Activated CD4-positive, CD25-positive, alpha-beta regulatory T cell (primary cell): ENCODE measurements around the gene ALOXE3.
"Not testable (repeated sequence)": the region's sequence is repeated elsewhere in the genome, so short reads cannot be mapped to it uniquely, and the experiment has no call there.

Experiments used
- DNase-seq, 4 experiments: peaks; one replicate each; lab custom pipeline; 2025; lab: John Stamatoyannopoulos, UW

Gene ALOXE3

GRCh38 chr17:8072341-8072728 is 46.0 kb downstream of the ALOXE3 start:
- no peak for DNase-seq

DNA sequence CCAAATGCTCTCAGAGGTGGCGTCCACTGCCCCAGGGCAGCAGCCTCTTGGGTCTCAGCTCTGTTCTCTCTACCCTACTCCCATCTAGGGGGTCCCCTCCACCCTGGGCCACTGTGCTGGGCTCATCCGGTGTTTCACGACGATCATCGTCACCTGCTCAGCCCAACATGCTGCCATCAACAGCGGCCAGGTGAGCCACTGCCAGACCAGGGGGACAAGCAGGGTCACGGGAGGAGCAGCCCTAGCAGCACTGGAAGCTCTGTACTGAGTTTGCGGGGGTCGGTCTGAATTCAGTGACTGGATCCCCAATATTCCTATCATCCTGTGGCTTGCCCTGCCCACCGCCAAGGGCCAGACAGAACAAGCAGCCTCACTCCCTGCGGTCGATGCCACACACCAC is 46.8 kb downstream of the ALOXE3 start:
- no peak for DNase-seq

- no peak for DNase-seq
Observed at GRCh38 chr17:8069587-8069860, 48.8 kb downstream of the ALOXE3 start.

- DNase-seq, result no peak
Observed at GRCh38 chr17:8068736-8069586, 49.4 kb downstream of the ALOXE3 start.

GRCh38 chr17:8067806-8068205 is 50.5 kb downstream of the ALOXE3 start:
- no peak for DNase-seq

DNA sequence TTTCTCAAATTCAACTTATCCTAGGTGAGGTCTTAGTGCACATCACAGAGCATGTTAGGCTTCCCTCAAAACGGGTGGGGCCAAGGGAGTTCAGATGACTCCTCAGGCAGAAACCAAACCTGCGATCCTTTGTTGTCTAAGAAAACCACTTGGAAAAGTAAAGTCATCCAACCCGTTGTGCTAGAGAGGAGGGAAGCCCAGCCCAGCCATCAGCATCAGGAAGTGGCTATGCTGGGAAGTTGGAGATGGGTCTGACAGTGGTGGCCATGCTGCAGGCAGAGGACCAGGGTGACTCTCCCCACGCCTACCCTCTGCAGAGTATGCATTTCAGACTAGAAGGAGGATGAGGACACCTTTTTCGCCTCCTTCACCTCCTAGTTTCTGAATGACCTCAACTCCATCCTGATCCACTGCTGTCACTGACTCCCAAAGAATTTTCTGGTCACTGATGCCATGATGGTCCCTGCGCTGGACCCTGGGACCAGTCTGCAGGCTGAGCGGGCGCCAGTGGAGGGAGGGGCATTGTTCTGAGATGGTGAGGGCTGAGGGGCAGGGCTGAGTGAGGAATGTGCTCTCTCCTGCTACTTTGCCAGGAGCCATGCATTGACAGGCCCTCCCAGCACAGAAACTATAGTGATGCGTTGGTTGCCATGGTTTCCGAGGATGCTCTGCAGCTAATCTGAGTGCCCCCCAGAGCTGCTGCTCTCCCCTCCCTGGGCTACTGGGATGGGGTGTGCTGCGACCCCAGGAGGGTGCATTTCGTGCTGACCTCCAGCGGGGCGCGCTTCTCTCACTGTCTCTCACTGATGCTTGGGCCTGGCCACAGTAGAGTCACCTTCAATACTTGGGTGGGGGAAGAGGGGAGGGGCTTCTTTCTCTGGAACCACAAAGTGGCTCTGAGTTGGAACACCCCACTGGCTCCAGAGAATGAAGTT is 51.2 kb downstream of the ALOXE3 start:
- DNase-seq, result no peak

GRCh38 chr17:8064561-8065019 is 53.7 kb downstream of the ALOXE3 start:
- no peak for DNase-seq

GRCh38 chr17:8063761-8064534 is 54.4 kb downstream of the ALOXE3 start:
- DNase-seq, result no peak

DNA sequence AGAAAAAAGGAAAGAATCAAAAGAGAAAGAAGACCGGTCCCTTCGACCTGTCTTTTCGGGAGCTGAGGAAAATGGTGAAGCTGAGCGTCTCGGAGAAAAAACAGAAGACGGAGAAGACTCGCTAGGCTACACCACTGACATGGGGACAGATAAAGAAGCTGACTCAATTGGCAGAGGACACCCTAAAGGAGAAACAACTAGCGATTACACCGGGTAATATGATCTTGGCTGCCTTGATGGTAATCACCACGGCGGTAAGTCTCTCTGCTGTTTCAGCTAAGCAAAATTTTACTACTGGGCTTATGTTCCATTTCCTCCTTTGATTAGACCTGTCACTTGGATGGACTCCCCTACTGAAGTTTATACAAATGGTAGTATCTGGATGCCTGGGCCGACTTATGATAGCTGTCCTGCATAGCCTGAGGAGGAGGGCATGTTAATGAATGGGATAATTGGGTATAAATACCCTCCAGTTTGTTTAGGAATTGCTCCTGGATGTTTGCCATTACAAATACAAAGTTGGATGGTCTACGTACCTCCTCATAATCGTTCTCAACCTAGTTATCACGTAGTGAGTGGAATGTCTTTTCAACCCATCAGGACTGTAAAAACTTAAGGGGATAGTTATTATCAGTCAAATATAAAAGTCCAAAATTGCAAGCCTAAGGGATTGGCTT is 55.4 kb downstream of the ALOXE3 start:
- no peak for DNase-seq

- DNase-seq, result no peak
Observed at GRCh38 chr17:8062435-8062806, 55.9 kb downstream of the ALOXE3 start.

DNA sequence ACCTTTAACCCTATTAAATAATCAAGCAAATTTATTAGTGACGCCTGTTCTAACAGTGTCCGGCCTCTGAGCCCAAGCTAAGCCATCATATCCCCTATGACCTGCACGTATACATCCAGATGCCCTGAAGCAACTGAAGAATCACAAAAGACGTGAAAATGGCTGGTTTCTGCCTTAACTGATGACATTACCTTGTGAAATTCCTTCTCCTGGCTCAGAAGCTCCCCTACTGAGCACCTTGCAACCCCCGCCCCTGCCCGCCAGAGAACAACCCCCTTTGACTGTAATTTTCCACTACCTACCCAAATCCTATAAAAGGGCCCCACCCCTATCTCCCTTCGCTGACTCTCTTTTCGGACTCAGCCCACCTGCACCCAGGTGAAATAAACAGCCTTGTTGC is 56.5 kb downstream of the ALOXE3 start:
- not testable (repeated sequence) for DNase-seq

DNA sequence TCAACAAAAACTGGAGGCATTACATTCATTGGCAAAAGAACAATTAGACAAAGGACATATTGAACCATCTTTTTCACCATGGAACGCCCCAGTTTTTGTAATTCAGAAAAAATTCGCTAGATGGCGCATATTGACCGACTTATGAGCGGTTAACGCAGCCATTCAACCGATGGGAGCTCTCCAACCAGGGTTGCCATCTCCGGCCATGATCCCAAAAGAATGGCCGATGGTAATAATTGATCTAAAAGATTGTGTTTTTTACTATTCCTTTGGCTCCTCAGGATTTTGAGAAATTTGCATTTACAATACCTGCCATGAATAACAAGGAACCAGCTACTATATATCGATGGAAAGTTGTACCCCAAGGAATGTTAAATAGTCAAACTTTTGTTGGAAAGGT is 58.0 kb downstream of the ALOXE3 start:
- DNase-seq, result peak in 3 of 4 experiments; percentile 12 to 24 (median 16)

- no peak for DNase-seq
Observed at GRCh38 chr17:8059131-8059530, 59.2 kb downstream of the ALOXE3 start.

GRCh38 chr17:8057691-8058114 is 60.6 kb downstream of the ALOXE3 start:
- no peak for DNase-seq

- DNase-seq, result no peak
Observed at GRCh38 chr17:8056976-8057625, 61.2 kb downstream of the ALOXE3 start.

DNA sequence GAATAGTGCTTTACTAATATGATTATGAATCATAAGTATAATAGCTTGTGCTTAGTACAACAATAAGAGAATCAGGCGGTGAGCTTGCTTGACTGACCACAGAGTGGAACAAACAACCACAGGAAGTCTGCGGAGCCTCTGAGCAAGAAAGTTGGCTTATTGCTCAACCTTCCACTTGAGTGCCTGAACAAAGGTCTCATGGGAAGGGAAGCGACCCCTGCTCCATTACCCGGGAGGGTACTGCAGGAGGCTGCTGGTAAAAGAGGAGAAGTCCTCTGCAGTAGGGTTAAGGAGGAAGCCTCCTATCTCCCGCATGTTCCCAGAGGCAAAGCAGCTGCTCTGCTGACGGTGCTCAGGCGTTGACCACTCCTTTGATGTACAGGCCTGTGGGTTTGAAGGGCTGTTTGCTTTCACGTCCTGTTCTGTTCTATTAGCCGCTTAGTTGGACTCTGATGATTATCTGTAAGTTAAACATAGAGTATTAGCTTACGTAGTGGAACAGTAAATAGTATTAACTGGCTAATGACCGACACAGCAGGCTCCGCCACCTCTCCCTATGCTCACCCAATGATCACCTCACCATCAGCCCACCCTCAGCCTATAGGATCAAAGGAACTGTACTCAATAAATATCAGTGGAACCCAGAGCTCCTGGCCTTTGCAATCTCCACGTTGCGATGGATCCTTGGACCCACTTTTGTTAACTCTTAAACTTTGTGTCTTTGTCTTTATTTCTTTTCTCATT is 61.9 kb downstream of the ALOXE3 start:
- DNase-seq, result no peak

DNA sequence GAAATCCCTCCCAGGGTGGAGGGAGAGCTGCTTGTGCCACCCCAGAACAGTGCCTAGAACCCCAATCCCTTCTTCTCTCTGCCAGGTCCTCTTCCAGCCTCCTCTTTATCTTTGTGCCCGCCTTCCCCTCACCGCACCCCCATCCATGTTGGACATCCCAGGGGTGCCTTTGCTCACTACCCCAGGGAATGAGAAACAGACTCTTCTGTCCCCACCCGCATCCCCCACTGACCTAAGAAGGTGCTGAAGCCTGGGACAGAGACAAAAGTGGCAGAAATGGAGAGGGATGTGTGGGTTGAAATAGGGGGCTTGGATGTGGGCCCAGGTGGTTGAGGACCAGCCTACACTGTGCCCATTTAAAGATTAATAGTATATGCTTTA is 62.5 kb downstream of the ALOXE3 start:
- DNase-seq, result no peak

DNA sequence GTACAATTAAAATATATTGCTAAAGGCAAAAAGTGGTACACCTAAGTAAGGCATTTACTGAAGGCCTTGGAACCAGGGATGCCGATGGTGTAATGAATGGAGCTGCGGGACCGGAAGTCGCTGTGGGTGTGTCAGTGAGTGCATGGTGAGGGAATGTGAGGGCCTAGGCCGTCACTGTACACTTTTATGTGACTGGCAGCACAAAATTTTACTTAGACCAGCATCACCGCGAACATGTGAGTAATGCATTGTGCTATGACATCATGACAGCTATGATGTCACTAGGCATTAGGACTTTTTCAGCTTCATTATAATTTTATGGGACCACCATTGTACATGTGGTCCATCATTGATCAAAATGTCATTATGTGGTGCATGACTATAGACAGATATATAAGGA is 64.7 kb downstream of the ALOXE3 start:
- no peak for DNase-seq

- no peak for DNase-seq
Observed at GRCh38 chr17:8052256-8053252, 65.8 kb downstream of the ALOXE3 start.
